TTC549 (cell line): ENCODE results near the gene ERGIC1.

Experiments used
- FAIRE-seq: peaks from 2 replicates; lab custom pipeline; 2012; peaks lifted over from hg19 to GRCh38; lab: Jason Lieb, UNC

The ERGIC1 gene

GRCh38 chr5:172921906-172922305, 87.9 kb downstream of the ERGIC1 start:
- no peak for FAIRE-seq

- FAIRE-seq: no peak
Measured at GRCh38 chr5:172923539-172923938, 89.5 kb downstream of the ERGIC1 start.

GRCh38 chr5:172925336-172925948, 91.4 kb downstream of the ERGIC1 start:
- no peak for FAIRE-seq

GRCh38 chr5:172926008-172926523, 92.0 kb downstream of the ERGIC1 start:
- FAIRE-seq: no peak

GRCh38 chr5:172926796-172927195, 92.7 kb downstream of the ERGIC1 start:
- no peak for FAIRE-seq

DNA sequence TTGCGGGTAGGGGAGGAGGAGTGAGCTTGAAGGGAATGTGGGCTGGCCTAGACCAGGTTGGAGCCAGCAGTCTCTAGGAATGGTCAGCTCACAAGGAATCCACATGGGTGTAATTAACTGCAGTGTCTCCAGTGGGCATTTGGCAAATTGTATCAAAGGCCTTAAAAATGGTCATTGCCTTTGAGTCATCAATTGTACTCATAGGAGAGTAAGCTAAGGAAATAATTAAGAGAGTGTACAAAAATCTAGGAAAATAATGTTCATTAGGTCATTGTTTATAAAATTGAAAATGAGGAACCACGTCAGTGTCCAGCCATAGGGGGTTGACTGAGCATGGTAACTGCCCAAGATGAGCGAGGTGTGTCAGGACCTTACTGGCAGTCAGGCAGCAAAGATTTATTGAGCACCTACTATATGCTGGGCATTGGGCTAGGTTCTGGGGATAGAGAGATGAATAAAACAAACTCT, 95.4 kb downstream of the ERGIC1 start:
- FAIRE-seq: no peak

DNA sequence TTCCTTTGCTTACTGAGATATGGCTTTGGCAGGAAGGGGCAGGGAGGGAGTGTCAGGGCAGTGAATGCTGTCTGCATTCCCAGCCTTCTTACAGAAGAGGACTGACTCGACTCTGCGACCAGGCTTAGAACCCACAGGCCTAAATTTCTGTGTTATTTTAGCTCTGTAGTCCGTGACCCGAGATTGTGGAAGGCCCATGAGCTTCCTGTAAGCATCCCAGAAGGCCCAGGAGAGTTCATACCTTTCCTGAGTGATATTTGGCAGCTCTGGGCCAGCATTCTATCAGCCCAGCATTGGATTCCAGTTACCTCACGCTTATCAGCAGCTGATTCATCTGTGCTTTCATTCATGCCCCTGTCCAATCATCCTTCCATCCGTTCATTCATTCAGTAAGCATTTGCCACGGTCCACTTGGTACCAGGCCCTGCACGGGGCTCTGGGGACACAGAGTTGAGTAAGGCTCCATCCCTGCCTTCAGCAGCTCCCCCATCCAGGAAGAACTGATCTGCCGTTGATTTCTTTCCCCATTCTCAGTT, 97.0 kb downstream of the ERGIC1 start:
- no peak for FAIRE-seq

DNA sequence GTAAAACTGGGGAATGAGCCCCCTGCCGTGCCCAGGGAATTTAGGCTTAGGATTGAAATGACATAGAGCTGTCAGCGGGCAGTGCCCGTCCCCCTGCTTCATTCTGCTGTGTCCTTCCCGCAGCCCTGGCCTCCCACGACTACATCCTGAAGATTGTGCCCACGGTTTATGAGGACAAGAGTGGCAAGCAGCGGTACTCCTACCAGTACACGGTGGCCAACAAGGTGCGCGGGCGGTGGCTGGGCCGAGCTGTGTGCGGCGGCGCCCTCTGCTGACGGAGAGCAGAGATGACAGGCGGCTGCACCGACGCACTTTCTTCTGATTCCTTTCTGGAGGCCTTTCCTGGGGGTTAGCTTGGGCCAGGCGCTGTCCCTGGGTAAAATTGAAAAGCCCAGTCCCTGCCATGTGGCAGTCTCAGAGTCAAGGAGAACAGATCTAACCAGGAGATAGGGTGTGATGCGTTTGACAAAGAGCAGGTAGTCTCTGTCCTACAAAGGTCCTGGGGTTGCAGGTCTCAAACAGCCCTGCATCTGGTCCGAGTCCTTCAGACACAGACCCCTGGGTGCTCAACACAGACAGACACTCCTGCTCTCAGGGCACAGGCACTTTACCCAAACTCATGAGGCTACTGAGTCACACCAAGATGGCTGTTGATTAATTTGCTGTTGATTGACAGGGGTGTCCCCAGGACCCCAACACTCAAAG, 98.4 kb downstream of the ERGIC1 start:
- FAIRE-seq: no peak

- no peak for FAIRE-seq
Measured at GRCh38 chr5:172933238-172933637, 99.2 kb downstream of the ERGIC1 start.

GRCh38 chr5:172935096-172935495, 101.0 kb downstream of the ERGIC1 start:
- no peak for FAIRE-seq

DNA sequence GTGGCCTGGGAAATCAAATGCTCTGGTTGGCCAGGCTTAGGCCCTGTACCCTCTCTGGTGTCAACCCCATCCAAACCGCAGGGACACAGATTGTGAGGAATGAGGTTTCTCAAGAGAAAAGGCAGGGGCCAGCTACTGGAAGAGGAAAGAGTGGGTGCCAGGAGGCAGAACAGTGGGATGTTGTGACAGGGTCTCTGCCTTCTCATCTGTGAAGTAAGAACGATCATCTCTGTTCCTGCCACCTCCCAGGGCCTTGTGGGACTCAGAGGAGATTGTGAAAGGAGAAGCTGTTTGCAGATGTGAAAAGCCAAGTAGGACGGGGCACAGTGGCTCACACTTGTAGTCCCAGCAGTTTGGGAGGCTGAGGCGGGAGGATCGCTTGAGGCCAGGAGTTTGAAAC, 102.3 kb downstream of the ERGIC1 start:
- no peak for FAIRE-seq

- FAIRE-seq: no peak
Measured at GRCh38 chr5:172939071-172939470, 105.0 kb downstream of the ERGIC1 start.

DNA sequence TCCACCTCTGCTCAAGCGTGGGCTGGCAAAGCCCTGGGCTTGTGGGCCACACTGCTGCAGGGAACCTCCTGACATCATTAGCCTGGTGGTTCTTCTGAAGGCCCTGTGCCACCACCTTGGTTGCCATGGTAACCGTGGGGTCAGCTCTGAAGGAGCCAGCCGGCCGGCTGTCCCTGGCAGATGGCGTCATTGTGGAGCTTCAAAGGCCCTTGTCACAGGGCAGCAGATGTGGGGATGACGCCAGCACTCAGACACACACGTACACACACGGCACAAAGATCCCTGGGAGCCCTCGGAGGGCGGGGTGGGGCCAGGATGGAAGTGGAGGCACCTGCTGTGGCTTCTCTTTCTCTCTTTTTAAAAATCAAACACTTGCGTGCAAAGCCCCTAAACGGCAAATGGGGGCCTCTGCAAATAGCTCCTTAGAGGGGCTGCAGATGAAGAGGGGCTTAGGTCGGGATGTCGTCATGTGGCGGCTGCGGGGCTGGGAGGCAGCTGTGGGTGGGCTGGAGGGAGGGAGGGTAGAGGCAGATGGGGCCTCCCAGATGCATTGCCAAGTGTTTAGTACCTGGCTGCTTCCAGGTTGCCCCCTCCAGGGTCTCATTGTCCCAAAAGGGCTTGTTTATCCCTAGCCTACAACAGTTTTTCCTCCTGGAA, 105.7 kb downstream of the ERGIC1 start:
- no peak for FAIRE-seq

DNA sequence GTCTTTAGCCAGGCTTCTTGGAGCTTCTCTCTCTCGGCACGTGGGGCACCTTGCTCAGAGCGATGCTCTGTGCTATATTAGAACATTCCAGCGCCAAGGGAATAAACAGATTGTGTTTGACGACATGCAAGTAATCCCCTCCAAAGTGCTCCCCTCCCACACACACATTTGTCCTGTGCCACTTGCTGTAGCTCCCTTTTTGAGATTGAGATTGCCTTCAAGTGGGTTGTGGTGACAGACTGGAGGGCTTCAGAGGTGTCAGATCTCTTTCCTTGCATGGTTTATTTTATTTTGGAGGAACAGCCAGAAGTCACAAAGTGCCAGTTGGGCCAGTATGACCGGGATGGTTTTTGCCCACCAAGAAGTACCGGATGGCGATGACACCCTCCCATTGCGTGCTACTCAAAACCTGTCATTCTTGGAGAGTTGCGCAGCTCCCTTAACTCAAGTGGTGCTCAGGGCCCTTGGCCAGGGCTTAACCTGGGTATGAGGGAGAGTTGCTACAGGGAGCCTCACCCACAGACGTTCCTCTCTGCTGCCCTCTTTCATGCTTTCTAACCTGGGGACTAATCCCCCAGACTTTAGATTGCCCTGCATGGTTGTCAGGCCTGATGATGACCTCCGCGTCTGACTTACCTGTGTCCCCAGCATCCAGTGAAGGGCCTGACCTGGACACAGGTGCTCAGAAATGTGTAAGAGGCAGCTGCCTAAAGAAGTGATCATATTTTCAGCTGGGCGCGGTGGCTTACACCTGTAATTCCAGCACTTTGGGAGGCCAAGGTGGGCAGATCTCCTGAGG, 106.4 kb downstream of the ERGIC1 start:
- FAIRE-seq: no peak

- FAIRE-seq: no peak
Measured at GRCh38 chr5:172941067-172941516, 107.0 kb downstream of the ERGIC1 start.

GRCh38 chr5:172942556-172942955, 108.5 kb downstream of the ERGIC1 start:
- no peak for FAIRE-seq

- no peak for FAIRE-seq
Measured at GRCh38 chr5:172943283-172943841, 109.3 kb downstream of the ERGIC1 start.

- no peak for FAIRE-seq
Measured at GRCh38 chr5:172943906-172944305, 109.9 kb downstream of the ERGIC1 start.

DNA sequence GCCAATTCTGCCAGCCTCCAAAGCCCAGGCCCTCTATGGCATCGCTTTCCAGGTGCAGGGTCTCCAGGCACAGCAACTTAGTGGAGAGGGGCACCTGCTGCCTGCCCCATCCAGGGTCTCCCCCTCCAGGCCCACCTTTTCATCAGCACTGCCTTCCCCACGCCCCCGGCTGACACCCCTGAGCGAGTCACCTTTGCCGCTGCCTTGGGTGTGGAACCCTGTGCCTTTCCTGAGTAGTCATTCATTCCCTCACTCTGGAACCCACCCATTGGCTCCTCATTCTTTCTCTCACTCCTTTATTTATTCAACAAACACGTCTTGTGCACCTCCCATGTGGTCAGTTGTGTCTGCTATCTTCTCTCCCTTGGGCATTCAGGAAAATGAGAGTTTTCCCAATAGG, 110.7 kb downstream of the ERGIC1 start:
- FAIRE-seq: no peak

GRCh38 chr5:172945151-172945550, 111.1 kb downstream of the ERGIC1 start:
- no peak for FAIRE-seq

- no peak for FAIRE-seq
Measured at GRCh38 chr5:172946146-172946545, 112.1 kb downstream of the ERGIC1 start.

DNA sequence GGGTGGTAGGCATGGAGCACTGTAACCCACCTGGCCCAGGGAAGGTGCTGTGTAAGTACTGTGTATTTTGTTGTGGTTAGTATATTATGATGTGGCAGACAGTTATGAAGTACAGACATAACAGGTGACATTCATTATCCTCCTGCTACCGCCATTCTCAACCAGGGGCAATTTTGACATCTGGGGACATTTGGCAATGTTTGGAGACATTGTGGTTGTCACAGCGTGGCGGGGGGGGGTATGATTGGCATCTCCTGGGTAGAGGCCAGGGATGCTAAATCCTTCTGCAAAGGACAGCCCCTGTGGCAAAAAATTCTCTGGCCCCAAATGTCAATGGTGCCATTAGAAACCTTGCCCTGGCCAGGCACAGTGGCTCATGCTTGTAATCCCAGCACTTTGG, 115.4 kb downstream of the ERGIC1 start:
- FAIRE-seq: no peak
